Thoracic aorta (tissue), 2 donors: ENCODE data around the gene GSTK1. TPM values are rescaled to one million over a fixed set of nuclear protein-coding genes. Genes with fewer than 3 reads are reported as not detected.

Source experiments
- ATAC-seq: fragments of 150-250 bp; one replicate; pipeline ENCODE4 v1.8.0; 2017; ENCODE audit warnings: low read depth; ENCODE audit not compliant: insufficient number of reproducible peaks, low FRiP score
- DNase-seq: peaks from one replicate; pipeline ENCODE4 v3.0.0-alpha.2; 2020; ENCODE audit warnings: low spot score
- H3K27ac ChIP-seq, 2 donors: fragments of 200-600 bp; sonication (generic); 1 replicate in 1 of 2; 2 replicates in 1 of 2; pipeline ENCODE4 v1.5.1; 2016; ENCODE audit warnings: mild to moderate bottlenecking in 2 of 2, moderate library complexity in 2 of 2
- H3K27me3 ChIP-seq: fragments of 200-600 bp; sonication (generic); replicated peaks from 2 replicates; pipeline ENCODE4 v1.6.0; 2016; ENCODE audit warnings: mild to moderate bottlenecking; ENCODE audit not compliant: insufficient read depth
- H3K36me3 ChIP-seq: fragments of 200-600 bp; sonication (generic); one replicate; pipeline ENCODE4 v1.5.1; 2016
- H3K4me1 ChIP-seq, 2 donors: fragments of 200-600 bp; sonication (generic); 1 replicate in 1 of 2; 2 replicates in 1 of 2; pipeline versions ENCODE4 v1.5.1 to v1.6.0; 2016; ENCODE audit warnings: low read depth in 2 of 2, mild to moderate bottlenecking in 1 of 2; ENCODE audit not compliant: control insufficient read depth in 1 of 2
- H3K4me3 ChIP-seq: fragments of 200-600 bp; sonication (generic); 2 replicates; pipeline ENCODE4 v1.5.1; 2016; ENCODE audit warnings: mild to moderate bottlenecking
- H3K9me3 ChIP-seq: fragments of 200-600 bp; sonication (generic); 2 replicates; pipeline ENCODE4 v1.5.1; 2016
- total RNA-seq, 2 donors: library from RNA; depleted of rRNA; stranded (reverse); fragments of >200 nt; gene quantifications; one replicate each; pipeline versions ENCODE4 v1.1.0 to v1.2.3, GENCODE V29; 2016
- TF ChIP-seq, protein P1 (sequence below): fragments of 200-600 bp; sonication (generic); IDR thresholded peaks from one replicate; pipeline ENCODE4 v1.5.1; 2019; ENCODE audit warnings: antibody characterized with exemption

The GSTK1 gene
- total RNA-seq, 2 donors from 2014 or later = 106 to 148 TPM

DNA sequence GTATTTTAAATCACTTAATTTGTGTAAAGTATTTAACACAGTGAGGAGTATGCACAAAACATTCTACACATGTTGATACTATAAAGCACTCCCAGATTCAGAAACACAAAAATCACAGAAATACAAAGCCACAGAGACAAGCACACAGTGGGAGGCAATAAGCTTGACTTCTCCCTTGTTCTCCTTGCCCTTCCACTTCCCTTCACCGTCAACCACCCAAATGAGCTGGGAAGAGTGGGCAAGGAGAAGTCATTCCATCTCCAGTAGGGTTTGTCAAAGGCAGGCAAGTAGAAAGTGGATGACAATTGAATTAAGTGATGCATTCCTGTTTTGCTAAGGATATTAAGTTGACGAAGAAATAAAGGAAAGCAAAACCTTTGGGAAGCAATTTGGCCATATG lies 17.3 kb downstream of the GSTK1 start:
- no peak for DNase-seq
- Histone ChIP-seq H3K27me3 (no peaks in the 10 kb centered on the region), H3K9me3 (no peaks in the 10 kb centered on the region), H3K27ac (no peak overlapping the region), H3K4me3 (no peak overlapping the region), H3K4me1 (no peaks in the 10 kb centered on the region), H3K36me3 (no peaks in the 10 kb centered on the region)
- ATAC-seq = no peak
- TF ChIP-seq, protein P1, sequence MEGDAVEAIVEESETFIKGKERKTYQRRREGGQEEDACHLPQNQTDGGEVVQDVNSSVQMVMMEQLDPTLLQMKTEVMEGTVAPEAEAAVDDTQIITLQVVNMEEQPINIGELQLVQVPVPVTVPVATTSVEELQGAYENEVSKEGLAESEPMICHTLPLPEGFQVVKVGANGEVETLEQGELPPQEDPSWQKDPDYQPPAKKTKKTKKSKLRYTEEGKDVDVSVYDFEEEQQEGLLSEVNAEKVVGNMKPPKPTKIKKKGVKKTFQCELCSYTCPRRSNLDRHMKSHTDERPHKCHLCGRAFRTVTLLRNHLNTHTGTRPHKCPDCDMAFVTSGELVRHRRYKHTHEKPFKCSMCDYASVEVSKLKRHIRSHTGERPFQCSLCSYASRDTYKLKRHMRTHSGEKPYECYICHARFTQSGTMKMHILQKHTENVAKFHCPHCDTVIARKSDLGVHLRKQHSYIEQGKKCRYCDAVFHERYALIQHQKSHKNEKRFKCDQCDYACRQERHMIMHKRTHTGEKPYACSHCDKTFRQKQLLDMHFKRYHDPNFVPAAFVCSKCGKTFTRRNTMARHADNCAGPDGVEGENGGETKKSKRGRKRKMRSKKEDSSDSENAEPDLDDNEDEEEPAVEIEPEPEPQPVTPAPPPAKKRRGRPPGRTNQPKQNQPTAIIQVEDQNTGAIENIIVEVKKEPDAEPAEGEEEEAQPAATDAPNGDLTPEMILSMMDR = no peak

DNA sequence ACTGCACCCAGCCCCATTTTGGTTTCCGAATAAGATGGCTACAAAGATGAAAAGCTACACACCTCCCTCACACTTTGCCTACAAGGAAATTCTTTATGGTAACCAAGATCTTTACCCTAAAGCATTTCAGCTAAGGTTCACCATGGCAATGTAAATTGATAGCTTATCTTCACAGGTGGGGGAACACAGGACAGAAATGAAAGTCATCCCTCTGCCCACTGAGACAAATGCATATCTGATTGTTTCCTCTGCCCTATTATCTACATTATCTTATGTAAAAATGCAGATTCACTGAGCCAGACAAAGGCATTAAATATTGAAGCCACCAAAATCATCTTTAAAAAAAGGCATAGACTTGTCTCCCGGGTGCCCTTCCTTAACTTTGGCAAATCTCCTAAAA lies 18.3 kb downstream of the GSTK1 start:
- no peaks in the 10 kb centered on the region for H3K36me3 ChIP-seq
- TF ChIP-seq, protein P1 = no peak
- H3K27me3 ChIP-seq = no peaks in the 10 kb centered on the region
- DNase-seq (no peak), ATAC-seq (no peak)
- H3K9me3 ChIP-seq = no peaks in the 10 kb centered on the region
- H3K27ac ChIP-seq = no peak overlapping the region
- no peaks in the 10 kb centered on the region for H3K4me1 ChIP-seq
- no peak overlapping the region for H3K4me3 ChIP-seq

GRCh38 chr7:143282124-143282523 lies 18.9 kb downstream of the GSTK1 start:
- no peak overlapping the region for H3K4me3 ChIP-seq
- H3K4me1 ChIP-seq = peaks cover 0 to under 1% of the 10 kb centered on the region in 2 donors
- H3K27ac ChIP-seq = no peak overlapping the region
- ATAC-seq = no peak
- no peaks in the 10 kb centered on the region for H3K9me3 ChIP-seq
- no peak for DNase-seq
- H3K36me3 ChIP-seq = no peaks in the 10 kb centered on the region
- no peaks in the 10 kb centered on the region for H3K27me3 ChIP-seq
- TF ChIP-seq, protein P1 = no peak

DNA sequence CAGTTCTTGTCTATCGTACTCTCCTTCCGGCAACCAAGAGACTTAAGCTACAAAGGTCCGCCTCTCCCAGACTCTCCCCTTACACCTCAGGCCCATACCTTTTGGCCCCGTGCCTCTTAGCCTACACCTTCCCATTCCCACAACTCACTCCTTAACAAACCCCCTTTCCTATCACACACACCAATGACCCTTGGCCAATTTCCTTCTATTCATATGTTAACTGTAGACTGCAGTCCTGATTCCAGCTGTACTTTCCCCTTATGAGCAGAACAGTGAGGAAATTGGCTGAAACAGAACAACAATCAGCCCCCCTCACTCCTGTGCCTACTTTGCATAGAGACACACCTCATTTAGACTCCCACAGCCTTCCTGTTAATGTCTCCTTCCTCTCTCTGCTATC lies 20.1 kb downstream of the GSTK1 start:
- Histone ChIP-seq H3K27ac (no peak overlapping the region), H3K4me1 (peaks cover 3 to 6% of the 10 kb centered on the region in 2 donors), H3K4me3 (no peak overlapping the region), H3K9me3 (no peaks in the 10 kb centered on the region), H3K36me3 (no peaks in the 10 kb centered on the region), H3K27me3 (no peaks in the 10 kb centered on the region)
- ATAC-seq (no peak), DNase-seq (no peak)
- TF ChIP-seq, protein P1 = no peak

- no peak within 1 kb of the TSS for H3K4me3 ChIP-seq
These were observed 21.6 kb downstream of the GSTK1 start, which contains the start of gene TMEM139 for GRCh38 chr7:143284591-143285469. Gene TMEM139 (plus strand): TSS chr7:143284958. CDS start chr7:143285958, 1,000 bp downstream.

More at GRCh38 chr7:143284591-143285469, 21.6 kb downstream of the GSTK1 start, which contains the start of gene TMEM139:
- TF ChIP-seq, protein P1 = no peak
- peaks cover 8 to 15% of the 10 kb centered on the region in 2 donors for H3K4me1 ChIP-seq
- H3K27ac ChIP-seq = no peak within 1 kb of the TSS
- H3K27me3 ChIP-seq = no peaks in the 10 kb centered on the region
- ATAC-seq (no peak), DNase-seq (no peak)
- no peaks in the 10 kb centered on the region for H3K36me3 ChIP-seq
- H3K9me3 ChIP-seq = no peaks in the 10 kb centered on the region
